Calu3 (cell line): ENCODE measurements around the gene AP1M1. TPM values are rescaled to one million over a fixed set of nuclear protein-coding genes. Genes with fewer than 3 reads are reported as not detected.

Experiments
- BruUV-seq: library from RNA; stranded (reverse); fragments of 400-500 nt; replicated peaks from 2 replicates; lab custom pipeline; 2021; lab: Mats Ljungman, UMichigan
- CTCF ChIA-PET: fragments of 300-600 bp; sonication (Branson Sonifier 250); formaldehyde crosslinking; loops from one replicate; lab custom pipeline; 2022; ENCODE audit warnings: antibody characterized with exemption; lab: Charles Lee
- DNase-seq: peaks from one replicate; pipeline ENCODE4 v3.0.0; 2022
- H3K27ac Mint-ChIP-seq: one replicate; pipeline ENCODE4 v1.8.0; 2022; ENCODE audit warnings: mixed read lengths; ENCODE audit not compliant: unreplicated experiment
- H3K27me3 Mint-ChIP-seq: one replicate; pipeline ENCODE4 v1.8.0; 2022; ENCODE audit warnings: mixed read lengths; ENCODE audit not compliant: unreplicated experiment
- H3K36me3 Mint-ChIP-seq: one replicate; pipeline ENCODE4 v1.8.0; 2022; ENCODE audit warnings: mild to moderate bottlenecking, moderate library complexity, mixed read lengths; ENCODE audit not compliant: insufficient read depth, unreplicated experiment
- H3K4me1 Mint-ChIP-seq: one replicate; pipeline ENCODE4 v1.8.0; 2022; ENCODE audit warnings: mild to moderate bottlenecking, low read depth, mixed read lengths; ENCODE audit not compliant: unreplicated experiment
- H3K4me3 Mint-ChIP-seq: one replicate; pipeline ENCODE4 v1.8.0; 2022; ENCODE audit warnings: mild to moderate bottlenecking, low read depth, moderate library complexity, mixed read lengths; ENCODE audit not compliant: unreplicated experiment
- H3K9me3 Mint-ChIP-seq: one replicate; pipeline ENCODE4 v1.8.0; 2022; ENCODE audit warnings: low read depth, mixed read lengths; ENCODE audit not compliant: unreplicated experiment
- CTCF ChIP-seq: fragments of 200-600 bp; IDR thresholded peaks from one replicate; pipeline ENCODE4 v1.8.0; 2022; ENCODE audit warnings: antibody characterized with exemption; ENCODE audit not compliant: unreplicated experiment
- intact Hi-C: fragments of 100-400 bp; cut with micrococcal nuclease; formaldehyde crosslinking; loops from one replicate; pipeline ENCODE4 v1.10.0; 2022; ENCODE audit not compliant: unreplicated experiment
- total RNA-seq: library from RNA; stranded (reverse); gene quantifications from 2 replicates; pipeline ENCODE4 v1.2.3, GENCODE V29; 2022

Gene AP1M1
- total RNA-seq, 1 experiment from 2014 or later: 31.5 TPM

GRCh38 chr19:16248380-16249023 is 50.8 kb downstream of the AP1M1 start:
- Mint-ChIP-seq H3K27ac (no peak overlapping the region), H3K36me3 (no peaks in the 10 kb centered on the region), H3K4me1 (no peaks in the 10 kb centered on the region), H3K27me3 (peaks cover 13% of the 10 kb centered on the region), H3K4me3 (no peak overlapping the region), H3K9me3 (no peaks in the 10 kb centered on the region)
- BruUV-seq: no TSS peak
- intact Hi-C loops: no loop called here
- DNase-seq: no peak
- CTCF ChIA-PET: interaction anchor here (0.6 to 0.9 kb wide), 7 partner anchors 20 to 1289 kb away, joined by 3 to 10 read pairs (median 5); no protein-coding TSS in a partner anchor
- no peak for TF ChIP-seq CTCF

- H3K27ac Mint-ChIP-seq: no peak overlapping the region
- BruUV-seq: no TSS peak
- H3K4me3 Mint-ChIP-seq: no peak overlapping the region
- H3K27me3 Mint-ChIP-seq: peaks cover 13% of the 10 kb centered on the region
- H3K36me3 Mint-ChIP-seq: no peaks in the 10 kb centered on the region
- DNase-seq: no peak
- no peaks in the 10 kb centered on the region for H3K4me1 Mint-ChIP-seq
- intact Hi-C loops: no loop called here
- CTCF ChIA-PET: interaction anchor here (0.6 kb wide), 1 partner anchor 461 kb away, joined by 4 read pairs; no protein-coding TSS in a partner anchor
- H3K9me3 Mint-ChIP-seq: no peaks in the 10 kb centered on the region
- no peak for TF ChIP-seq CTCF
Observed at GRCh38 chr19:16249826-16250404, 52.2 kb downstream of the AP1M1 start.

GRCh38 chr19:16252459-16253205 is 54.9 kb downstream of the AP1M1 start:
- no TSS peak for BruUV-seq
- no peaks in the 10 kb centered on the region for H3K9me3 Mint-ChIP-seq
- no peak overlapping the region for H3K27ac Mint-ChIP-seq
- intact Hi-C loops: no loop called here
- H3K4me3 Mint-ChIP-seq: no peak overlapping the region
- peaks cover 3% of the 10 kb centered on the region for H3K27me3 Mint-ChIP-seq
- H3K4me1 Mint-ChIP-seq: no peaks in the 10 kb centered on the region
- H3K36me3 Mint-ChIP-seq: no peaks in the 10 kb centered on the region
- no peak for TF ChIP-seq CTCF
- CTCF ChIA-PET: no interaction called here
- no peak for DNase-seq

GRCh38 chr19:16254851-16255408 is 57.2 kb downstream of the AP1M1 start:
- Mint-ChIP-seq H3K4me1 (no peaks in the 10 kb centered on the region), H3K9me3 (no peaks in the 10 kb centered on the region), H3K27me3 (no peaks in the 10 kb centered on the region), H3K27ac (no peak overlapping the region), H3K4me3 (no peak overlapping the region), H3K36me3 (no peaks in the 10 kb centered on the region)
- no TSS peak for BruUV-seq
- TF ChIP-seq CTCF: no peak
- CTCF ChIA-PET: no interaction called here
- DNase-seq: no peak
- intact Hi-C loops: no loop called here
